Caco-2 (cell line): Measurements from ENCODE around the gene ULK3. TPM values are rescaled to one million over a fixed set of nuclear protein-coding genes. Genes with fewer than 3 reads are reported as not detected.
A peak's percentile ranks its signal among the peaks of the same experiment; 100 is the strongest.

ENCODE experiments used
- BruUV-seq: library from RNA; stranded (reverse); fragments of 400-500 nt; replicated peaks from 2 replicates; lab custom pipeline; 2021; lab: Mats Ljungman, UMichigan
- CTCF ChIA-PET: fragments of 300-600 bp; sonication (Branson Sonifier 250); formaldehyde crosslinking; loops from one replicate; lab custom pipeline; 2022; ENCODE audit warnings: antibody characterized with exemption; lab: Charles Lee
- POLR2A ChIA-PET: fragments of 300-600 bp; sonication (Branson Sonifier 250); formaldehyde crosslinking; loops from one replicate; lab custom pipeline; 2022; ENCODE audit warnings: antibody characterized with exemption; lab: Charles Lee
- DNase-seq, 2 experiments: peaks; one replicate each; pipeline versions ENCODE4 v3.0.0 to v3.0.0-alpha.2; 2020 to 2022
- H3K27me3 ChIP-seq: replicated peaks from 2 replicates; pipeline ENCODE4 v1.6.0; 2011; ENCODE audit warnings: low read length; ENCODE audit not compliant: control insufficient read depth, insufficient read depth
- H3K36me3 ChIP-seq: 2 replicates; pipeline ENCODE4 v1.5.1; 2011; ENCODE audit warnings: low read length; ENCODE audit not compliant: control insufficient read depth, insufficient read depth
- H3K4me1 ChIP-seq: fragments of 250-450 bp; sonication (Bioruptor Pico); 2 replicates; pipeline ENCODE4 v1.5.1; 2020; ENCODE audit warnings: mild to moderate bottlenecking
- H3K4me3 ChIP-seq: 2 replicates; pipeline ENCODE4 v1.5.1; 2011; ENCODE audit warnings: low read depth, mild to moderate bottlenecking, control low read depth, low read length
- H3K9me3 ChIP-seq: fragments of 250-450 bp; sonication (Bioruptor Pico); 2 replicates; pipeline ENCODE4 v1.5.1; 2020; ENCODE audit warnings: mild to moderate bottlenecking, moderate library complexity
- H3K27ac Mint-ChIP-seq: one replicate; pipeline ENCODE4 v1.8.0; 2022; ENCODE audit warnings: mixed read lengths; ENCODE audit not compliant: unreplicated experiment
- H3K27me3 Mint-ChIP-seq: one replicate; pipeline ENCODE4 v1.8.0; 2022; ENCODE audit warnings: mixed read lengths; ENCODE audit not compliant: insufficient read depth, unreplicated experiment
- H3K36me3 Mint-ChIP-seq: one replicate; pipeline ENCODE4 v1.8.0; 2022; ENCODE audit warnings: mild to moderate bottlenecking, mixed read lengths; ENCODE audit not compliant: insufficient read depth, unreplicated experiment
- H3K4me1 Mint-ChIP-seq: one replicate; pipeline ENCODE4 v1.8.0; 2022; ENCODE audit warnings: low read depth, mixed read lengths; ENCODE audit not compliant: unreplicated experiment
- H3K4me3 Mint-ChIP-seq: one replicate; pipeline ENCODE4 v1.8.0; 2022; ENCODE audit warnings: mild to moderate bottlenecking, moderate library complexity, mixed read lengths; ENCODE audit not compliant: unreplicated experiment
- H3K9me3 Mint-ChIP-seq: one replicate; pipeline ENCODE4 v1.8.0; 2022; ENCODE audit warnings: mixed read lengths; ENCODE audit not compliant: unreplicated experiment
- intact Hi-C: fragments of 100-400 bp; cut with micrococcal nuclease; formaldehyde crosslinking; loops from one replicate; pipeline ENCODE4 v1.10.0; 2022; ENCODE audit not compliant: unreplicated experiment
- total RNA-seq: library from RNA; stranded (reverse); gene quantifications from 2 replicates; pipeline ENCODE4 v1.2.3, GENCODE V29; 2022
- TF ChIP-seq, protein P1 (sequence below), 2 experiments: fragments of 200-600 bp in 1 of 2; IDR thresholded peaks; 1 replicate in 1 of 2; 2 replicates in 1 of 2; pipeline versions ENCODE4 v1.5.1 to v1.8.0; 2011 to 2022; ENCODE audit warnings: antibody characterized with exemption in 1 of 2, control low read depth in 1 of 2, inconsistent platforms in 1 of 2, low read depth in 1 of 2, low read length in 1 of 2, mild to moderate bottlenecking in 1 of 2, moderate library complexity in 1 of 2; ENCODE audit not compliant: insufficient read depth in 1 of 2, severe bottlenecking in 1 of 2, unreplicated experiment in 1 of 2

ULK3 gene
- total RNA-seq, 1 experiment from 2014 or later = 33.4 TPM

- H3K4me3 Mint-ChIP-seq = no peak overlapping the region
Measured at GRCh38 chr15:74868059-74868458, 25.1 kb upstream of the ULK3 start.

DNA sequence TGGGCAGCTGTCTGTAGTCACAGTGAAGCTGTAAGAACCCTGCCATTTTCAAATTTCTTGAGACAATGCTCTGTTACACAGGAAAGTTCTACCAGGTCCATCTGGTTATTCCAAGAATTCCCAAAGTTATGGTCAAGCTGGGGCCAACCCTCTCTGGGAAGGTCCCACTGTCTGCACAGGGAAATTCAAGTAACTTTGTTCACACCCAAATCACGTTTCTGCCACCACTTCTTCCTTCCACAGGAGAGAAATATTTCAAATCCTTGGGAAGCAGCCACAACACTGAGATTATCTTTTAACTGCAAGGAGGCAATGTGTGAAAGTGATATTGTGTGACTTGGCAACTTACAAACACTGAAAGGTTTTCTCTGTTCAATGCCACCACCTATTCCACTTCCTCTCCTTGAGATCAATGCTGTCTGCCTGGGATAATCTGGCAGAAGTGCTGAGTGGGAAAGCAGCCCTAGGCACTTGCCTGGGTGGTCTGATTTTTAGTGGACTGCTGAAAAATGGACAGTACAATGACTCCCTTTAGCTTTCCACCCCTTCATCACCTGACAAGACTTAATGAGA lies 24.6 kb upstream of the ULK3 start:
- Mint-ChIP-seq H3K4me1 (peaks cover 52% of the 10 kb centered on the region), H3K36me3 (peaks cover 60% of the 10 kb centered on the region), H3K9me3 (no peaks in the 10 kb centered on the region), H3K27me3 (no peaks in the 10 kb centered on the region), H3K4me3 (peak overlapping the region; percentile 18), H3K27ac (peak overlapping the region; percentile 57)
- TF ChIP-seq, protein P1, sequence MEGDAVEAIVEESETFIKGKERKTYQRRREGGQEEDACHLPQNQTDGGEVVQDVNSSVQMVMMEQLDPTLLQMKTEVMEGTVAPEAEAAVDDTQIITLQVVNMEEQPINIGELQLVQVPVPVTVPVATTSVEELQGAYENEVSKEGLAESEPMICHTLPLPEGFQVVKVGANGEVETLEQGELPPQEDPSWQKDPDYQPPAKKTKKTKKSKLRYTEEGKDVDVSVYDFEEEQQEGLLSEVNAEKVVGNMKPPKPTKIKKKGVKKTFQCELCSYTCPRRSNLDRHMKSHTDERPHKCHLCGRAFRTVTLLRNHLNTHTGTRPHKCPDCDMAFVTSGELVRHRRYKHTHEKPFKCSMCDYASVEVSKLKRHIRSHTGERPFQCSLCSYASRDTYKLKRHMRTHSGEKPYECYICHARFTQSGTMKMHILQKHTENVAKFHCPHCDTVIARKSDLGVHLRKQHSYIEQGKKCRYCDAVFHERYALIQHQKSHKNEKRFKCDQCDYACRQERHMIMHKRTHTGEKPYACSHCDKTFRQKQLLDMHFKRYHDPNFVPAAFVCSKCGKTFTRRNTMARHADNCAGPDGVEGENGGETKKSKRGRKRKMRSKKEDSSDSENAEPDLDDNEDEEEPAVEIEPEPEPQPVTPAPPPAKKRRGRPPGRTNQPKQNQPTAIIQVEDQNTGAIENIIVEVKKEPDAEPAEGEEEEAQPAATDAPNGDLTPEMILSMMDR (IDR thresholded peaks at IDR 0.05; ENCODE audit: insufficient read depth in 1 of 2, low read depth in 1 of 2, low read length in 1 of 2, severe bottlenecking in 1 of 2, unreplicated experiment in 1 of 2) = no peak
- Histone ChIP-seq H3K4me3 (no peak overlapping the region), H3K27me3 (no peaks in the 10 kb centered on the region), H3K9me3 (peaks cover 6% of the 10 kb centered on the region; the same call in 1 of the 2 replicates), H3K4me1 (peaks cover 51% of the 10 kb centered on the region), H3K36me3 (peaks cover 3% of the 10 kb centered on the region; the same call in 1 of the 2 replicates)
- ChIA-PET CTCF (no interaction called here), POLR2A (no interaction called here)
- DNase-seq = no peak
- no TSS peak for BruUV-seq
- intact Hi-C loops = no loop called here

More at GRCh38 chr15:74868059-74868458, 25.1 kb upstream of the ULK3 start:
- ChIA-PET POLR2A (no interaction called here), CTCF (no interaction called here)
- H3K36me3 ChIP-seq = peaks cover 3% of the 10 kb centered on the region; the same call in 1 of the 2 replicates
- no peak overlapping the region for H3K4me3 ChIP-seq
- Mint-ChIP-seq H3K4me1 (peaks cover 55% of the 10 kb centered on the region), H3K27me3 (no peaks in the 10 kb centered on the region), H3K9me3 (no peaks in the 10 kb centered on the region), H3K27ac (peak overlapping the region; percentile 57), H3K36me3 (peaks cover 65% of the 10 kb centered on the region)
- H3K27me3 ChIP-seq = no peaks in the 10 kb centered on the region
- intact Hi-C loops = no loop called here
- BruUV-seq = no TSS peak
- TF ChIP-seq, protein P1 (IDR thresholded peaks at IDR 0.05; ENCODE audit: insufficient read depth in 1 of 2, low read depth in 1 of 2, low read length in 1 of 2, severe bottlenecking in 1 of 2, unreplicated experiment in 1 of 2) = no peak
- no peak for DNase-seq
- H3K4me1 ChIP-seq = peaks cover 51% of the 10 kb centered on the region
- H3K9me3 ChIP-seq = peaks cover 6% of the 10 kb centered on the region; the same call in 1 of the 2 replicates

GRCh38 chr15:74866090-74866489 lies 23.1 kb upstream of the ULK3 start:
- TF ChIP-seq, protein P1 (IDR thresholded peaks at IDR 0.05; ENCODE audit: insufficient read depth in 1 of 2, low read depth in 1 of 2, low read length in 1 of 2, severe bottlenecking in 1 of 2, unreplicated experiment in 1 of 2) = no peak
- BruUV-seq = no TSS peak
- DNase-seq = no peak
- no peak overlapping the region for H3K4me3 Mint-ChIP-seq
- no peak overlapping the region for H3K4me3 ChIP-seq
- no peaks in the 10 kb centered on the region for H3K9me3 Mint-ChIP-seq
- intact Hi-C loops = no loop called here
- peaks cover 54% of the 10 kb centered on the region for H3K36me3 Mint-ChIP-seq
- peaks cover 6% of the 10 kb centered on the region; the same call in 1 of the 2 replicates for H3K9me3 ChIP-seq
- H3K4me1 ChIP-seq = peaks cover 46% of the 10 kb centered on the region
- H3K27me3 Mint-ChIP-seq = no peaks in the 10 kb centered on the region
- no peaks in the 10 kb centered on the region for H3K27me3 ChIP-seq
- H3K27ac Mint-ChIP-seq = peak overlapping the region; percentile 16
- H3K36me3 ChIP-seq = peaks cover 3% of the 10 kb centered on the region; the same call in 1 of the 2 replicates
- ChIA-PET CTCF (interaction anchor here (0.6 kb wide), 2 partner anchors 36 to 55 kb away, joined by 3 to 5 read pairs; no protein-coding TSS in a partner anchor), POLR2A (no interaction called here)
- H3K4me1 Mint-ChIP-seq = peaks cover 49% of the 10 kb centered on the region
